ENCODE measurements around the gene MIDN. TPM values are rescaled to one million over a fixed set of nuclear protein-coding genes. Genes with fewer than 3 reads are reported as not detected.

MIDN gene
- total and polyA plus RNA-seq, 3 experiments from 2014 or later: 14.6 to 45.3 (median 39.8) TPM

- peaks cover 14% of the 10 kb centered on the region for H3K27me3 ChIP-seq (ENCODE audit: insufficient read depth, low read length, poor library complexity, severe bottlenecking)
- ChIA-PET POLR2A (no interaction called here), CTCF (no interaction called here)
- H3K27ac ChIP-seq (ENCODE audit: low read depth, low read length): no peak overlapping the region
- H3K36me3 ChIP-seq (ENCODE audit: insufficient read depth, low read length): no peaks in the 10 kb centered on the region
- Mint-ChIP-seq H3K27ac (no peak overlapping the region), H3K4me1 (peaks cover 0 to 1% (median 0%) of the 10 kb centered on the region in 3 donors), H3K9me3 (no peaks in the 10 kb centered on the region), H3K36me3 (no peaks in the 10 kb centered on the region), H3K4me3 (no peak overlapping the region), H3K27me3 (peaks cover 8 to 11% of the 10 kb centered on the region in 2 donors)
- DNase-seq: no peak
- no peak overlapping the region for H3K4me3 ChIP-seq (ENCODE audit: low read length)
- H3K4me1 ChIP-seq (ENCODE audit: insufficient read depth, low read length): no peaks in the 10 kb centered on the region
- no peaks in the 10 kb centered on the region for H3K9me3 ChIP-seq (ENCODE audit: low read length)
These were observed 46.3 kb downstream of the MIDN start for GRCh38 chr19:1294688-1295087.

GRCh38 chr19:1295169-1296012, 47.0 kb downstream of the MIDN start:
- Histone ChIP-seq H3K4me1 (ENCODE audit: insufficient read depth, low read length) (no peaks in the 10 kb centered on the region), H3K4me3 (ENCODE audit: low read length) (no peak overlapping the region), H3K27ac (ENCODE audit: low read depth, low read length) (no peak overlapping the region), H3K9me3 (ENCODE audit: low read length) (no peaks in the 10 kb centered on the region), H3K27me3 (ENCODE audit: insufficient read depth, low read length, poor library complexity, severe bottlenecking) (peaks cover 14% of the 10 kb centered on the region), H3K36me3 (ENCODE audit: insufficient read depth, low read length) (no peaks in the 10 kb centered on the region)
- POLR2A ChIA-PET: no interaction called here
- peaks cover 8 to 11% of the 10 kb centered on the region in 2 donors for H3K27me3 Mint-ChIP-seq
- H3K27ac Mint-ChIP-seq: no peak overlapping the region
- CTCF ChIA-PET: no interaction called here
- no peaks in the 10 kb centered on the region for H3K36me3 Mint-ChIP-seq
- peak overlapping the region in 1 of 7 donors; percentile 44 for H3K4me3 Mint-ChIP-seq
- H3K9me3 Mint-ChIP-seq: no peaks in the 10 kb centered on the region
- peak in 3 of 5 donors; percentile 30 to 60 (median 36) for DNase-seq
- peaks cover 0 to 1% (median 0%) of the 10 kb centered on the region in 3 donors for H3K4me1 Mint-ChIP-seq

- Mint-ChIP-seq H3K4me1 (peaks cover 0 to 1% (median 0%) of the 10 kb centered on the region in 3 donors), H3K27me3 (peaks cover 10 to 11% of the 10 kb centered on the region in 2 donors), H3K36me3 (no peaks in the 10 kb centered on the region), H3K27ac (no peak overlapping the region), H3K9me3 (no peaks in the 10 kb centered on the region), H3K4me3 (no peak overlapping the region)
- Histone ChIP-seq H3K9me3 (ENCODE audit: low read length) (no peaks in the 10 kb centered on the region), H3K4me1 (ENCODE audit: insufficient read depth, low read length) (no peaks in the 10 kb centered on the region), H3K27ac (ENCODE audit: low read depth, low read length) (no peak overlapping the region), H3K4me3 (ENCODE audit: low read length) (no peak overlapping the region), H3K27me3 (ENCODE audit: insufficient read depth, low read length, poor library complexity, severe bottlenecking) (peaks cover 14% of the 10 kb centered on the region), H3K36me3 (ENCODE audit: insufficient read depth, low read length) (no peaks in the 10 kb centered on the region)
- ChIA-PET CTCF (no interaction called here), POLR2A (no interaction called here)
- DNase-seq: no peak
These were observed 47.7 kb downstream of the MIDN start for GRCh38 chr19:1296078-1296477.

DNA sequence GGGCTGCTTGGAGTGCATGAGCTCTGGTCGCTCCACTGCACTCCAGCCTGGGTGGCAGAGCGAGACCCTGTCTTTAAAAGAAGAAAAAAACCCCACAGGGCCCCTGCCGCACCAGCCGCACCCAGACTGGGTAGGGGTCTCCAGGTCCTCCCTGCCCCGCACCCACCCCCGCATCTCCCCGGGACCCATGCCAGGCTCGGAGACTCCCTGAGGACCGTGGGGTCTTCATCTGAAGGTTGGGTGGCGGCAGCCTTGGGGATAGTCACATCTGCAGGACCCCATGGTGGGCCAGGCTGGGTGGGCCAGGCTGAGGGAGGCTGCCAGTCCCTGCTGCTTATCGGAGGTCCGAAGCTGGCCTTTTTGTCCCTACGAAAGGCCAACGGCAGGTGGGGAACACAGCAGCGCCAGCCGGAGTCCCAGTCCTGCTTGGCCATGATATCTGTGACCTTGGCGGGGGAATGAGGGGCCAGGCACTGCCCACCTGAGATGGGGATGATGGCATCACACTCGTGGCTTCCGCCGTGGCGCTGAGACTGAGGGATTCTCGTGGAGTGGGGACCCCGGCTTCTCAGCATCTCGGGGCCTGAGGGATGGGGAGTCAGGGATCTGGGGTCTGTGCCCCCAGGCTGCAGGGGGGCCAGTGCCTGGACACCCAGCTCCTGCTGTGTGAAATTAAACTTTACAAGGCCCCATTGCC, 48.3 kb downstream of the MIDN start:
- ChIA-PET CTCF (no interaction called here), POLR2A (no interaction called here)
- no peaks in the 10 kb centered on the region for H3K9me3 ChIP-seq (ENCODE audit: low read length)
- no peaks in the 10 kb centered on the region for H3K4me1 ChIP-seq (ENCODE audit: insufficient read depth, low read length)
- Mint-ChIP-seq H3K27ac (no peak overlapping the region), H3K4me1 (peaks cover 0 to 1% (median 0%) of the 10 kb centered on the region in 3 donors), H3K36me3 (no peaks in the 10 kb centered on the region), H3K9me3 (no peaks in the 10 kb centered on the region), H3K4me3 (no peak overlapping the region), H3K27me3 (peaks cover 10 to 11% of the 10 kb centered on the region in 2 donors)
- DNase-seq: no peak
- no peak overlapping the region for H3K4me3 ChIP-seq (ENCODE audit: low read length)
- H3K27me3 ChIP-seq (ENCODE audit: insufficient read depth, low read length, poor library complexity, severe bottlenecking): peaks cover 14% of the 10 kb centered on the region
- no peak overlapping the region for H3K27ac ChIP-seq (ENCODE audit: low read depth, low read length)
- no peaks in the 10 kb centered on the region for H3K36me3 ChIP-seq (ENCODE audit: insufficient read depth, low read length)

DNA sequence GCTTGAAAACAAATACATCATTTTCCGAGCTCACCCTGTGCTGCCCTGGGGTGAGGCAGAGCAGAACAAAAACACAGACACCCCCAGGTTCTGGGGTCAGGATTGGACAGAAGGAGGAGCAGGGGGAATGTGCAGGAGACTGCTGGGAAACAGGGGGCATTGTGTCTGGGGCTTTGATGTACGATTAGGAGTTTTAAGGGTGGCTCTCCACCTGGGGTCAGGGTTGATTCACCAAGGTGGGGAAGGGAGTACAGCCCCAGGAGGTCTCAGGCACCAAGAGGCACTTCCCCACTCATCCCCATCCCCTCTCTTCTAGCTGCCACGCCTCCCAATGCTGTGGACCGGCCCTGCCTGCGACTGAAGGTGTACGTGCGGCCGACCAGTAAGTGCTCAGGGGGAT, 49.9 kb downstream of the MIDN start:
- no peak for DNase-seq
- H3K36me3 Mint-ChIP-seq: no peaks in the 10 kb centered on the region
- H3K27me3 ChIP-seq (ENCODE audit: insufficient read depth, low read length, poor library complexity, severe bottlenecking): peaks cover 11% of the 10 kb centered on the region
- no peak overlapping the region for H3K27ac Mint-ChIP-seq
- H3K4me3 ChIP-seq (ENCODE audit: low read length): no peak overlapping the region
- H3K9me3 Mint-ChIP-seq: no peaks in the 10 kb centered on the region
- H3K4me1 ChIP-seq (ENCODE audit: insufficient read depth, low read length): no peaks in the 10 kb centered on the region
- peaks cover 0 to 1% (median 0%) of the 10 kb centered on the region in 3 donors for H3K4me1 Mint-ChIP-seq
- POLR2A ChIA-PET: no interaction called here
- peak overlapping the region in 1 of 7 donors; percentile 11 for H3K4me3 Mint-ChIP-seq
- H3K27ac ChIP-seq (ENCODE audit: low read depth, low read length): no peak overlapping the region
- peaks cover 4% of the 10 kb centered on the region in 2 donors for H3K27me3 Mint-ChIP-seq
- CTCF ChIA-PET: no interaction called here
- H3K36me3 ChIP-seq (ENCODE audit: insufficient read depth, low read length): no peaks in the 10 kb centered on the region
- no peaks in the 10 kb centered on the region for H3K9me3 ChIP-seq (ENCODE audit: low read length)

DNA sequence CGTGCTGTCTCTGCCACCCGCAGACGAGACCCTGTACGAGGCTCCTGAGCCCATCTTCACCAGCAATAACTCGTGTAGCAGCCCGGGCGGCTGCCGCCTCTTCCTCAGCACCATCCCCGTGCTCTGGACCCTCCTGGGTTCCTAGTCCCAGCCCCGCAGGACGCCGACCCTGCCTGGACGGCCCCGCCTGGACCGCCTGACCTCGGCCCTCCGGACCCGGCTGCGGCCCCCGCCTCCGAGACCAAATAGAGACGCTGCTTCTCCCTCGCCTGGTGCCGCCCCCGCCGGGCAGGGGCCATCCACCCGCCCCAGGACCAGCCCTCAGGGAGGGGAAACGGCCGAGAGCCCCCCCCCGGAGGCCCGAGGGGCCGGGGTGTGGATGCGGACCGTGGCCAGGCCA, 51.4 kb downstream of the MIDN start:
- Histone ChIP-seq H3K27me3 (ENCODE audit: insufficient read depth, low read length, poor library complexity, severe bottlenecking) (peaks cover 4% of the 10 kb centered on the region), H3K4me1 (ENCODE audit: insufficient read depth, low read length) (no peaks in the 10 kb centered on the region), H3K27ac (ENCODE audit: low read depth, low read length) (no peak overlapping the region), H3K9me3 (ENCODE audit: low read length) (no peaks in the 10 kb centered on the region), H3K36me3 (ENCODE audit: insufficient read depth, low read length) (no peaks in the 10 kb centered on the region), H3K4me3 (ENCODE audit: low read length) (no peak overlapping the region)
- ChIA-PET CTCF (no interaction called here), POLR2A (no interaction called here)
- DNase-seq: no peak
- Mint-ChIP-seq H3K27me3 (peaks cover under 1 to 2% of the 10 kb centered on the region in 2 donors), H3K27ac (no peak overlapping the region), H3K9me3 (no peaks in the 10 kb centered on the region), H3K4me3 (no peak overlapping the region), H3K36me3 (no peaks in the 10 kb centered on the region), H3K4me1 (peaks cover 0 to 1% (median 0%) of the 10 kb centered on the region in 3 donors)

DNA sequence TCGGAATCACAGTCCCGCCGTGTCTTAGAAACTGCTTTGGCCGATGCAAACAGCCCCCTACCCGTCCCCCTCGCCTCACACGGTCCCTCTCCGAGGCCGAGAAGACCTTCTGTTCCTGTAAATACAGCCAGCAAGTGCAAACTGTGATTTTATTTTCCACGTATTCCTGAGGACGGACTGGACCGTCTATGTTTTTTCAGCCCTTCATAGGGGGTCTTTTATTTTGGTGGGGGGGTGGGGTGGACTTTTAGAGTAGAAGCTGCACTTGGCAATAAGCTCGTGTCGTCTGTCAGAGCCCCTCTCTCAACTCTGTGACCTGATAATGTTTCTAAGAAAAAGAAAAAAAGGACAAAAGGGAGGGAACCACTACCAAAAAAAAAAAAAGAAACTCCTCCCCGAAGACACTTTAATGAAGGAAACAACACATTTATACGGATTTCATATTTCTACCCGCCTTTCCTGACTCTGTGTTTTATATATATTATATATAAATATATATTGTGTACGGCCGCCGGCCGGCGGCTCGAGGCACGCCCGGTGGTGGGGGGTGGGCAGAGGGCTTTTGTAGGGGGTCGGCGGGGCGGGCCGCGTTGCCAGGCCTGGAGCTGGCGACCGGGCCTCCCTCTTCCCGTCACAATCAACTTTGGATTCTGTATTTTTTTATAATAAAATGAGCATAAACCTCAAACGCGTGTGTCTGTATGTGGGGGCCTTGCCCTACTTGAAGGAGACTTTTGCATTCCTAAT, 52.5 kb downstream of the MIDN start:
- Histone ChIP-seq H3K4me1 (ENCODE audit: insufficient read depth, low read length) (no peaks in the 10 kb centered on the region), H3K9me3 (ENCODE audit: low read length) (no peaks in the 10 kb centered on the region), H3K27ac (ENCODE audit: low read depth, low read length) (no peak overlapping the region), H3K4me3 (ENCODE audit: low read length) (no peak overlapping the region), H3K27me3 (ENCODE audit: insufficient read depth, low read length, poor library complexity, severe bottlenecking) (no peaks in the 10 kb centered on the region), H3K36me3 (ENCODE audit: insufficient read depth, low read length) (no peaks in the 10 kb centered on the region)
- Mint-ChIP-seq H3K27me3 (peaks cover 0 to 2% of the 10 kb centered on the region in 2 donors), H3K27ac (no peak overlapping the region), H3K9me3 (no peaks in the 10 kb centered on the region), H3K36me3 (no peaks in the 10 kb centered on the region), H3K4me3 (no peak overlapping the region), H3K4me1 (no peaks in the 10 kb centered on the region)
- ChIA-PET CTCF (no interaction called here), POLR2A (no interaction called here)
- no peak for DNase-seq

Measured in CD8-positive, alpha-beta memory T cell (primary cell).